HG03280 (cell line): ENCODE data around the gene HOXA11.

Source experiments
- ATAC-seq: cut with Tn5 transposase; IDR thresholded peaks from one replicate; pipeline ENCODE4 v1.9.1; 2021; ENCODE audit warnings: mild to moderate bottlenecking, moderate library complexity; ENCODE audit not compliant: unreplicated experiment

The HOXA11 gene

DNA sequence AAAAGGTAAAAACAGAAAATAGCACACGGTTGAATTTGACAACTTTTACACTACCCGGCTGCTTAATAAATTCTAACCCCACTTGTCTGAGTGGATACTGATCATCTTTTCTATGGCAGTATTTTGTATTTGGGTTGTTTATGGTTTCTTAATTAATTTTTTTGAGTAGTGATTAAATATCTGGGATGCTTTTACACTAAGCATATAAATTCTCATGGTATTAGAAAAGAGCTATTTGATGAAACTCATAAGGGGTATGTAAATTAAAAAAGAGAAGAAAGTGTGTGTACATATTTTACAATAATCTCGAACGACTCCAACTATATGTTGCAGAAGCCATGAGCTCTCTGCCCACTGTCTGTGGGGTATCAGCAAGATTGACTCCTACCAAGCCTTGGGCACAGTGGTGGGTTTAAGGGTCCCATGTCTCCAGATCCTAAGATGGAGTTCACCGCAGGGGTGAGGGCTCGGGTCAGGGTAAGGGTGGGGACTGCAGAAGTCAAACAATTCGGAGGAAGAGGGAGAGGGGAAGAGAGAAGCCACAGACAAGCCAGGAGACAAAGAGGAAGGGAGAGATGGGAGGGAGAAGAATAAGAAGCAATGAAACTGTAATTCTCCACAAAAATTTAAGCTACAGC is 22.4 kb upstream of the HOXA11 start:
- no peak for ATAC-seq

GRCh38 chr7:27205325-27206280 is 20.6 kb upstream of the HOXA11 start:
- ATAC-seq: no peak

GRCh38 chr7:27204851-27205322 is 19.9 kb upstream of the HOXA11 start:
- ATAC-seq: no peak

DNA sequence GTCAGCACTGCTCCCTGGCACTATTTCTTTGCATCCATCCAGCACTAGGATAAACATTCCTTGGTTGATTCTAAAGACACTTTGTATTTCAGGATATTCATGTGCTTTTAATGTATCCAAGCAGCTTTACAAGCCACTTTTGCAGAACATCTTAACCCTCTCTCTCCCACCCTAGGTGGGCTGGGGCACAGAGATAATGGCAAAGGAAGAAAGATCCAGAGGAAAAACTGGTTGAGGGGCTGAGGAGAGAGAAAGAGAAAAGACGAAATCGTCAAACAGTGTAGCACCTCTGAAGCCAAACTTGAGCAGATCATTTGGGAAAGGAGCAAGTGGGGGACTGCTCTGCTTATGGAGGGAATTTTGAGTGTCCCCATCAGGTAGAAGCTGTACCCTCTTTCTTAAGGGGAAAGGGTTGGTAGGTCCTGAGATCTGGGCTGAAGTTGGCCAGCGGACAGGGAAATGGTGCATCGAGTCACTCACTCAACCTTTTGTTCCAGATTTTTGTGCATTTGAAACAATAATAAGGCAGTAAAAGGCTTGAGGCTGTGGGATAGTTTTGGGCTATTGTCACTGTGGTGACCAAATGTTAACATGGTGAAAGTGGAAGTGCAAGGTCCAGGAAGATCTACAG is 19.0 kb upstream of the HOXA11 start:
- no peak for ATAC-seq

DNA sequence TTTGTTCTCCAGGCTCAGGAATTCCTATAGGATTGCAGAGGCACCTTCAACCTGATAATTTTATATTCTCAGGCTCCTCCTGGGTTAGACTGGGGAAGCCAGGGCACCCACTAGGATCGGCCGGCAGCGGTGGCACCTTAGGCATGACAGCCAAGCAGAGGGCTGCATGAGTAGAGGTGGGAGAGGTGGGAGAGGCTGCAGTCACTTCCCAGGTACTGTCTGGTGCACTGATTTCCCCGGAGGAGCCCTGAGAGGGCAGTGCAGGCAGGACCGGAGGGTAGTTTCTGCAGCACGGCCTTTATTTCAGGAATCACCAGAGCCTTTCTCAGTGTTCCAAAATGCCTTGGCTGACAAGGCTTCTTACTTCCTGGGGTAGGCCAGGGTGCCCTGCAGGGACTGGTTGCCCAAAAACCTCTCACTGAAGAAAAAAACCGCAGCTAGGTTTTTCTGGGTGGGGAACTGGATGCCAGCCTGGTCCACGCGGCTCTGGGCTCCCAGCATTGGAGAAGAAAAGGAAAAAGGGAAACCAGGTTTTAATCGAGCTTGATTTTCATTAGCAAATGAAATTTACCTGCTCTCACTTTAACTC is 18.4 kb upstream of the HOXA11 start:
- no peak for ATAC-seq

DNA sequence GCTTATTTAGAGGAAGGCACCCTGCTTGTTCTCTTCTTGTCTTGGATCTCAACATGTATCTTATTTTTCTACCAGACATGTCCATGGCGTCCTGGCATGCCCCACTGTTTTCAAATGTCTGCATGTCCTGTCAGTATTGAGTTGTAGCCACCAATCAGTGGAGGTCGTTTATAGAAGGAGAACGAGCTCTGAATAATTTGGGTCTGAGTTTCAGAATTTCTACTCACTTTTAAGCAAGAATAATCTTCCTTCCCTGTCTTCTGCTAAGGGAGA is 17.8 kb upstream of the HOXA11 start:
- ATAC-seq: no peak

DNA sequence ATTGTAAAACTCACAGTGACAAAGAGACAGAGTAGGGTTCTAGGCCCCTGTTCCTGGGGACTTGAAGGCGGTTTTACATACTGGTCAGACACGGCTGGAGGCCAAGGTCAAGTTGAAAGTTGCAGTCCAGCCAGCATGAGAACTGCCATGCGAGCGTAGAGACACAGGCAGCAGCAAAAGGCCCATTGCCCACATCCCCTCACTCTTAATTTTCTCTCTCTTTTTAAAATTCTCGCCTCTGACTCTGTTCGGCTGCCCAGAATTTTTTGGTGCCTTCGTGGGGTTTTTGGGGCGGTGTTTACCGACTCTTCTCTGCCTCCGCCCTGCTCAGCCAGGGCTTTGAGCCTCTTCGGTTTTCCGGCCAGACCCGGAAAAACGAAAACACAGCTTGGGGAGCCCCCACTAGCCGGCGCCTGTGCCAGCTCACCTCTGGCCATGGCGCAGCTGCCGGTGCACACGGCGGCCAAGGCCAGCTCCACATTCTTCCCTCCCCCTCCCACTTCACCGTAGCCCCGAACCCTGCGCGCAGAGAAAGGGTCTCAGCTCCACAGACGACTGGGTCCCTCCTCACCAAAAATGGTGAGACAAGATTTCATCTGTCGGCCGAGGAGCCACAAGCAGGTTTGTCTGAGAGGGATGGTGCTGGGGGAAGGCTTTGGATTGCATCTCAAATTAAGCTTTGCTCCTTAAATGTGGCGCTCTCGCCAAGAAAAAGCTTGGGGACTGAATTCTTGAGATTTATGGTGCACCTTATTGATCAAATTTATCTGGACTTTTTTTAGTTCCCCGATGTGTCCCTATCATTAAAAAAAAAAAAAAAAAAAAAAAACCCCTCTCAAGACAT is 17.2 kb upstream of the HOXA11 start:
- ATAC-seq: no peak

- no peak for ATAC-seq
These were observed 16.6 kb upstream of the HOXA11 start for GRCh38 chr7:27201580-27202017.

- no peak for ATAC-seq
These were observed 15.9 kb upstream of the HOXA11 start for GRCh38 chr7:27200761-27201579.

DNA sequence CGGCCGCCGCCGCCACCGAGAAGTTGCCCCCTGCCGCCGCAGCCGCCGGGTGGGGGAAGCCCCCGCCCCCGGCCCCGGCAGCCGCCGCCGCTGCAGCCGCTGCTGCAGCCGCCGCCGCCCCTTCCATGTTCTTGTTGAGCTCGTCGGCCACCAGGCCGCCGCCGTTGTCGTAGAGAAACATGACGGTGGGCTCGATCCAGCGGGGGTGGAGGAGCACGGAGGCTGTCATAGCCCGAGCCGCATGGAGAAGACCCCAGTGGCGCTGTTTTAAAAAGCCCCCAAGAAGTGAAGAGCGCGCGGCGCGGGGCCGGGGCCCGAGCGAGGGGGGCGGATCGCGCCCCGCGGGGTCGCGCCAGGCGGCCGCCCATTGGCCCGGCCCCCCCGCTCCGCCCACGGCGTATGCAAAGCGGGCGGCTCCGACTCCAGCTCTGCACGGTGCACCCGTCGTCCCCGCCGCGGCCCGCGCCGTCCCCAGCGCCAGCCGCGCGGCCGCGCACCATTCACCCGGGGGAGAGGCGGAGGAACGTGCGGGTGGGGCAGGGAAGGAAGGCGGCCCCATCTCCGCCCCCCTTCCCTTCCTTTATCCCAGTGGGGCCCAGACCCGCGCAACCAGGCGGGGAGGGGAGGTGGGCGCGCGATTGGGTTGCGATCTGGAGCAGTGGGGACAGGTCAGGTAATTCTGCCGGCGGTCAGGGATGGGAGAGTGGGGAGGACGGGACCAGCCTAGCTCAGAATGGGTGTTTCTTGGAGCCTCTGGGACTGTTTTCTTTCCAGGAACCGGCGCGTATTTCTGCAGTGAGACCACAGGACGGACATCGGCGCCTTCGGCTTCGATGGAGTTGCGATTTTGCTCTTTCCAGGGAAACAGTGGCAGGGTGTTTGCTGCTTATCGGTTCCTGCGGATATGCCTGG is 15.1 kb upstream of the HOXA11 start, which contains the start of gene HOXA13:
HOXA13 (minus strand) TSS at position 243 of the 912 bp plus-strand sequence; CDS start at position 229, 14 bp downstream.
- peak; percentile 48 for ATAC-seq

GRCh38 chr7:27198871-27199801 is 14.1 kb upstream of the HOXA11 start:
- ATAC-seq: no peak

DNA sequence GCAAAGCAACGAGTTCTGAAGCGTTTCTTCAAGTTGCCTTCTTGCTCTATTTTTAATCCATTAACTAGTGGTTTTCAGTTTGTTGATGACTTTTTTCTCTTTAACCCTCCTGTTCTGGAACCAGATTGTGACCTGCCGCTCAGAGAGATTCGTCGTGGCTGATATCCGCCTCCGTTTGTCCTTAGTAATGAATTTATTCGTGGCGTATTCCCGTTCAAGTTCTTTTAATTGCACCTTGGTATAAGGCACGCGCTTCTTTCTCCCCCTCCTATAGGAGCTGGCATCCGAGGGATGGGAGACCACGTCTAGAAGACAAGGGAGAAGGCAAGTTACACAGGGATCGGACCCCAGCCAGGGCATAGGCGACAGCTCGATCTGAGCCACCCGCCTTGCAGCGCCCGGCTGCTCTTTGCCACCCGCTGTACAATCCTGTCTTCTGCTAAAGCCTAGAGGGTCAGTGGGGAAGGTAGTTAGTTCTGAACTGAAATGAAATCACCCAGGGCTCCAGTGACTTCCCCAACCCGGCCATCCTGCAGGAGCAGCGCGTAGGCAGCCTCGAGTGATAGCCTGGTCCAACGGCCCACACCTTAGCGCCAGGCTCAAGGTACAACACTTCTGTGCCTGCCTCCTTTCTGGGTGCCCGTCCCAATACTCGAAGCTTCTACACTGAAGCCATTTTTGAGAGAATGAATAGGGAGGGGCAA is 13.3 kb upstream of the HOXA11 start:
- no peak for ATAC-seq

GRCh38 chr7:27197137-27198042 is 12.4 kb upstream of the HOXA11 start:
- no peak for ATAC-seq

GRCh38 chr7:27196287-27196767 is 11.3 kb upstream of the HOXA11 start:
- no peak for ATAC-seq

GRCh38 chr7:27194686-27195379 is 9.8 kb upstream of the HOXA11 start:
- no peak for ATAC-seq
